Gastroesophageal sphincter (tissue), 3 donors: ENCODE data around the gene DOCK4.

Experiments used
- CTCF ChIP-seq, 4 experiments: fragments of 200-600 bp in 2 of 4; fragments of 450-650 bp in 2 of 4; sonication (generic) in 1 of 4; IDR thresholded peaks; one replicate each; pipeline ENCODE4 v1.5.1; 2017 to 2019; ENCODE audit warnings: antibody characterized with exemption in 4 of 4, mild to moderate bottlenecking in 2 of 4, moderate library complexity in 2 of 4
- EP300 ChIP-seq: sonication (generic); formaldehyde crosslinking; IDR thresholded peaks from one replicate; pipeline ENCODE4 v1.6.1; 2017; ENCODE audit warnings: antibody characterized with exemption, mild to moderate bottlenecking
- POLR2A ChIP-seq, 2 donors: fragments of 450-650 bp; IDR thresholded peaks; one replicate each; pipeline ENCODE4 v1.6.1; 2017; ENCODE audit warnings: antibody characterized with exemption in 2 of 2, mild to moderate bottlenecking in 2 of 2, moderate library complexity in 1 of 2
- POLR2AphosphoS5 ChIP-seq: sonication (generic); formaldehyde crosslinking; IDR thresholded peaks from one replicate; pipeline ENCODE4 v1.6.1; 2017; ENCODE audit warnings: antibody characterized with exemption

DNA sequence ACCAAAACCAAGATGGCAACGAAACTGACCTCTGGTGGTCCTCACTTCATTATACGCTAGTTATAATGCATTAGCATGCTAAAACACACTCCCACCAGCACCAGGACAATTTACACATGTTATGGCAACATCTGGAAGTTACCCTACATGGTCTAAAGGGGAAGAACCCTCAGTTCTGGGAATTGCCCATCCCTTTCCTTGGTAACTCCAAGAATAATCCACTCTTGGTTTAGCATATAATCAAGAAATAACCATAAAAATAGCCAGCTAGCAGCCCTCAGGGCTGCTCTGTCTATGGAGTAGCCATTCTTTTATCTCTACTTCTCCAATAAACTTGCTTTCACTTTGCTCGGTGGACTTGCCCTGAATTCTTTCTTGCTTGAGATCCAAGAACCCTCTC lies 191.1 kb downstream of the DOCK4 start:
- TF ChIP-seq EP300 (no peak), CTCF (IDR thresholded peaks at IDR 0.05) (no peak), POLR2A (IDR thresholded peaks at IDR 0.05) (no peak), POLR2AphosphoS5 (no peak)
